Karpas-422 (cell line): Measurements from ENCODE around the gene PSTPIP1. TPM values are rescaled to one million over a fixed set of nuclear protein-coding genes. Genes with fewer than 3 reads are reported as not detected.

Source experiments
- DNase-seq: peaks from one replicate; pipeline ENCODE4 v3.0.0-alpha.2; 2015
- H2AFZ ChIP-seq: fragments of 200-600 bp; sonication (generic); 2 replicates; pipeline ENCODE4 v1.6.1; 2014; ENCODE audit warnings: antibody characterized with exemption, low read length, mixed read lengths
- H3K27ac ChIP-seq: fragments of 200-600 bp; sonication (generic); 2 replicates; pipeline ENCODE4 v1.5.1; 2014; ENCODE audit warnings: mild to moderate bottlenecking, low read length, moderate library complexity
- H3K27me3 ChIP-seq: fragments of 200-600 bp; sonication (generic); 2 replicates; pipeline ENCODE4 v1.6.1; 2014; ENCODE audit warnings: low read length, mixed read lengths
- H3K36me3 ChIP-seq: fragments of 200-600 bp; sonication (generic); 2 replicates; pipeline ENCODE4 v1.6.1; 2014; ENCODE audit warnings: low read length, mixed read lengths; ENCODE audit not compliant: insufficient read depth
- H3K4me1 ChIP-seq: fragments of 200-600 bp; sonication (generic); 2 replicates; pipeline ENCODE4 v1.6.1; 2014; ENCODE audit warnings: mild to moderate bottlenecking, low read length, mixed read lengths
- H3K4me2 ChIP-seq: fragments of 200-600 bp; sonication (generic); 2 replicates; pipeline ENCODE4 v1.6.1; 2014; ENCODE audit warnings: low read length, low read depth, mild to moderate bottlenecking; ENCODE audit not compliant: poor library complexity, severe bottlenecking
- H3K4me3 ChIP-seq: fragments of 200-600 bp; sonication (generic); 2 replicates; pipeline ENCODE4 v1.5.1; 2014; ENCODE audit warnings: mild to moderate bottlenecking, antibody characterized with exemption, low read length, mixed read lengths
- H3K79me2 ChIP-seq: fragments of 200-600 bp; sonication (generic); 2 replicates; pipeline ENCODE4 v1.6.1; 2014; ENCODE audit warnings: mild to moderate bottlenecking, low read length, mixed read lengths
- H3K9ac ChIP-seq: fragments of 200-600 bp; sonication (generic); 2 replicates; pipeline ENCODE4 v1.6.0; 2014; ENCODE audit warnings: low read length
- H3K9me2 ChIP-seq: fragments of 200-600 bp; sonication (generic), shearing (Covaris generic); replicated peaks from 2 replicates; pipeline ENCODE4 v1.6.0; 2014; ENCODE audit warnings: mild to moderate bottlenecking, low read length, moderate library complexity; ENCODE audit not compliant: insufficient read depth
- H3K9me3 ChIP-seq: fragments of 300-700, 200-600 bp; sonication (generic); 2 replicates; pipeline ENCODE4 v1.6.1; 2014; ENCODE audit warnings: low read length, mixed read lengths
- H4K20me1 ChIP-seq: fragments of 200-600 bp; sonication (generic); 2 replicates; pipeline ENCODE4 v1.6.1; 2014; ENCODE audit warnings: mild to moderate bottlenecking, antibody characterized with exemption, low read length, low read depth; ENCODE audit not compliant: insufficient read depth
- small RNA-seq: library from RNA; depleted of rRNA; stranded (forward); fragments of <200 nt; gene quantifications from one replicate; pipeline ENCODE3, GENCODE V24; 2014
- total RNA-seq: library from RNA; depleted of rRNA; stranded (reverse); fragments of >200 nt; shearing (Covaris generic); gene quantifications from 2 replicates; pipeline ENCODE4 v1.2.3, GENCODE V29; 2014; ENCODE audit warnings: low replicate concordance; rRNA removed

The PSTPIP1 gene
- total RNA-seq, 1 experiment from 2014 or later: 13.1 TPM

- Histone ChIP-seq H3K36me3 (no peaks in the 10 kb centered on the region), H4K20me1 (no peaks in the 10 kb centered on the region), H3K9me3 (no peaks in the 10 kb centered on the region), H3K9ac (no peak overlapping the region), H3K4me3 (no peak overlapping the region), H3K9me2 (no peaks in the 10 kb centered on the region), H3K79me2 (peaks cover under 1% of the 10 kb centered on the region; the same call in 1 of the 2 replicates), H3K27ac (no peak overlapping the region), H3K4me1 (peaks cover 8% of the 10 kb centered on the region), H2AFZ (no peak overlapping the region), H3K27me3 (no peaks in the 10 kb centered on the region), H3K4me2 (no peak overlapping the region)
- no peak for DNase-seq
Observed at GRCh38 chr15:77075528-77075927, 80.6 kb downstream of the PSTPIP1 start.

- Histone ChIP-seq H3K4me3 (no peak overlapping the region), H3K27me3 (no peaks in the 10 kb centered on the region), H3K4me1 (peaks cover 4% of the 10 kb centered on the region; the same call in 1 of the 2 replicates), H4K20me1 (no peaks in the 10 kb centered on the region), H3K27ac (no peak overlapping the region), H3K79me2 (no peaks in the 10 kb centered on the region), H3K36me3 (no peaks in the 10 kb centered on the region), H2AFZ (no peak overlapping the region), H3K9me2 (no peaks in the 10 kb centered on the region), H3K9me3 (no peaks in the 10 kb centered on the region), H3K4me2 (no peak overlapping the region), H3K9ac (no peak overlapping the region)
- no peak for DNase-seq
Observed at GRCh38 chr15:77076323-77076915, 81.5 kb downstream of the PSTPIP1 start.

GRCh38 chr15:77081971-77082370, 87.0 kb downstream of the PSTPIP1 start:
- no peak overlapping the region for H2AFZ ChIP-seq
- H3K9me2 ChIP-seq: no peaks in the 10 kb centered on the region
- DNase-seq: no peak
- H3K4me2 ChIP-seq: no peak overlapping the region
- H4K20me1 ChIP-seq: no peaks in the 10 kb centered on the region
- H3K79me2 ChIP-seq: no peaks in the 10 kb centered on the region
- H3K36me3 ChIP-seq: no peaks in the 10 kb centered on the region
- H3K27ac ChIP-seq: no peak overlapping the region
- peaks cover 42% of the 10 kb centered on the region for H3K4me1 ChIP-seq
- no peaks in the 10 kb centered on the region for H3K9me3 ChIP-seq
- no peak overlapping the region for H3K9ac ChIP-seq
- no peak overlapping the region for H3K4me3 ChIP-seq
- no peaks in the 10 kb centered on the region for H3K27me3 ChIP-seq

- Histone ChIP-seq H3K4me2 (peak overlapping the region; percentile 68), H3K79me2 (no peaks in the 10 kb centered on the region), H3K36me3 (no peaks in the 10 kb centered on the region), H3K27me3 (no peaks in the 10 kb centered on the region), H3K27ac (peak overlapping the region; percentile 60), H3K9me2 (no peaks in the 10 kb centered on the region), H3K9ac (peak overlapping the region; percentile 59), H3K4me1 (peaks cover 42% of the 10 kb centered on the region), H3K9me3 (no peaks in the 10 kb centered on the region), H3K4me3 (peak overlapping the region; percentile 57), H2AFZ (peak overlapping the region; percentile 70), H4K20me1 (no peaks in the 10 kb centered on the region)
- peak; percentile 98 for DNase-seq
Observed at GRCh38 chr15:77083381-77084160, 88.6 kb downstream of the PSTPIP1 start.

GRCh38 chr15:77084436-77084835, 89.5 kb downstream of the PSTPIP1 start:
- H3K9me2 ChIP-seq: no peaks in the 10 kb centered on the region
- no peaks in the 10 kb centered on the region for H3K79me2 ChIP-seq
- H3K4me2 ChIP-seq: peak overlapping the region; percentile 68
- peaks cover 42% of the 10 kb centered on the region for H3K4me1 ChIP-seq
- no peak for DNase-seq
- peak overlapping the region; percentile 59 for H3K9ac ChIP-seq
- peak overlapping the region; percentile 66 for H2AFZ ChIP-seq
- H3K4me3 ChIP-seq: peak overlapping the region; percentile 53
- H4K20me1 ChIP-seq: no peaks in the 10 kb centered on the region
- H3K27me3 ChIP-seq: no peaks in the 10 kb centered on the region
- H3K36me3 ChIP-seq: no peaks in the 10 kb centered on the region
- peak overlapping the region; percentile 60 for H3K27ac ChIP-seq
- no peaks in the 10 kb centered on the region for H3K9me3 ChIP-seq

- Histone ChIP-seq H3K27me3 (no peaks in the 10 kb centered on the region), H3K4me2 (no peak overlapping the region), H3K9me2 (no peaks in the 10 kb centered on the region), H2AFZ (no peak overlapping the region), H3K27ac (no peak overlapping the region), H4K20me1 (no peaks in the 10 kb centered on the region), H3K9me3 (no peaks in the 10 kb centered on the region), H3K79me2 (no peaks in the 10 kb centered on the region), H3K9ac (no peak overlapping the region), H3K4me3 (no peak overlapping the region), H3K36me3 (no peaks in the 10 kb centered on the region), H3K4me1 (peaks cover 42% of the 10 kb centered on the region)
- DNase-seq: no peak
Observed at GRCh38 chr15:77085297-77085696, 90.4 kb downstream of the PSTPIP1 start.

Small RNA genes lying within 50 kb of the gene (small RNA-seq; reads per million reads assigned to genes)
- gene RN7SL278P: not detected

Other genes starting within 250 kb of the PSTPIP1 start
- gene SCAPER, start 89.8 kb upstream of the PSTPIP1 start, total RNA-seq: 4.3 and 6.3 TPM in 2 replicates
- gene RCN2, start 63.4 kb upstream of the PSTPIP1 start, total RNA-seq: 69.3 and 84.8 TPM in 2 replicates
- 163 and 205 TPM in 2 replicates for gene TSPAN3, start 76.0 kb downstream of the PSTPIP1 start, total RNA-seq